Measurements from ENCODE around the gene TNFAIP8. TPM values are rescaled to one million over a fixed set of nuclear protein-coding genes. Genes with fewer than 3 reads are reported as not detected.

The TNFAIP8 gene
- total and polyA plus RNA-seq, 5 experiments from 2014 or later = 175 to 220 (median 177) TPM

DNA sequence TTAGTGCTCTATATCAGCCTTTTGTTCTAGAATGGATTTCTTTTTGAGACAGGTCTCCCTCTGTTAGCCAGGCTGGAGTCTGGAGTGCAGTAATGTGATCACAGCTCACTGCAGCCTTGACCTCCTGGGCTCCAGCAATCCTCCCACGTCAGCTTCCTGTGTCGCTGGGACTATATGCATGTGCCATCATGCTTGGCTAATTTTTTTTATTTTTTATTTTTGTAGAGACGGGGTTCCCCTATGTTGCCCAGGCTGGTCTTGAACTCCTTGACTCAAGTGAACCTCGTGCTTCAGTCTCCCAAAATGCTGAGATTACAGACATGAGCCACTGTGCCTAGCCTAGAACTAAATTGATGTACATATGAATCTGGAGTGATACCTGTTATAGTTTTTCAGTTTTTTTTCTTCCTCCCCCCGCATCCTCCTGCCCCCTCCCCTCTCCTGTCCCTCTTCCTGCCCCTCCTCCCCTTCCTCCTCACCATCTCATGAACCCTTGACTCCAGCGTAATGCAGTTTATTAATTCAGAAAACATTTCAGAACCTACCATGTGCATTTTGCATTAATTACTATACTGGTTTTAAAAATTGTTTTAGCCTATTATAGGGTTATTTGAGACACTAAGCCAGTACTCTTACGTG, 37.4 kb upstream of the TNFAIP8 start:
- Mint-ChIP-seq H3K4me3 (peak overlapping the region; percentile 25 to 80 (median 53)), H3K27ac (peak overlapping the region; percentile 80 to 96 (median 92)), H3K36me3 (peaks cover 0 to 15% (median 4%) of the 10 kb centered on the region in 3 donors), H3K4me1 (peaks cover 55 to 96% (median 94%) of the 10 kb centered on the region in 4 donors), H3K9me3 (no peaks in the 10 kb centered on the region), H3K27me3 (no peaks in the 10 kb centered on the region)
- DNase-seq (no peak), ATAC-seq (peak; percentile 28 to 43)
- POLR2A ChIA-PET = interaction anchor here (1.0 to 2.3 kb wide), 8 partner anchors 13 to 50 kb away, joined by 3 to 7 read pairs (median 5); no protein-coding TSS in a partner anchor

DNA sequence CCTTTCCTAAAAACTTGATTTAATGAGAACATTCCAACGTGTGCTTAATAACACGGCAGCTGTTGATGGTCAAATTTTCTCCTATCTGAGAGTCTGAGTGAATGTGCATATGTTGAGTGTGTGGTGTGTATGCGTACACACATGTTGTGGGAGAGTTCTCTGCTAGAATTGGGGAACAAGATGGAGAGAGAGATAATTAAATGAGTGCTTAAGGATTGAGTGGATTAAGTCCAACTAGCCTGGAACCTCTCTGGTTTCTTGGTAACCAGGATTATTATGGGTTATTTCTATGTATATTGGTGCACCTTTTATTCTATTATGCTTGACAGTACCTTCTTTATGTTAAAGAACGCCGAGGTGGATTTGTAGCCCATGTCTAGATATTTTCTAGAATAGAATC, 36.4 kb upstream of the TNFAIP8 start:
- H3K36me3 Mint-ChIP-seq = peaks cover 0 to 14% (median 4%) of the 10 kb centered on the region in 3 donors
- peaks cover 52 to 96% (median 91%) of the 10 kb centered on the region in 4 donors for H3K4me1 Mint-ChIP-seq
- H3K27ac Mint-ChIP-seq = peak overlapping the region; percentile 78 to 96 (median 93)
- POLR2A ChIA-PET = interaction anchor here (0.6 to 0.8 kb wide), 2 partner anchors 18 to 85 kb away, joined by 4 to 9 read pairs; no protein-coding TSS in a partner anchor
- H3K4me3 Mint-ChIP-seq = peak overlapping the region in 5 of 10 donors; percentile 6 to 64 (median 37)
- H3K27me3 Mint-ChIP-seq = no peaks in the 10 kb centered on the region
- ATAC-seq (no peak), DNase-seq (no peak)
- no peaks in the 10 kb centered on the region for H3K9me3 Mint-ChIP-seq

DNA sequence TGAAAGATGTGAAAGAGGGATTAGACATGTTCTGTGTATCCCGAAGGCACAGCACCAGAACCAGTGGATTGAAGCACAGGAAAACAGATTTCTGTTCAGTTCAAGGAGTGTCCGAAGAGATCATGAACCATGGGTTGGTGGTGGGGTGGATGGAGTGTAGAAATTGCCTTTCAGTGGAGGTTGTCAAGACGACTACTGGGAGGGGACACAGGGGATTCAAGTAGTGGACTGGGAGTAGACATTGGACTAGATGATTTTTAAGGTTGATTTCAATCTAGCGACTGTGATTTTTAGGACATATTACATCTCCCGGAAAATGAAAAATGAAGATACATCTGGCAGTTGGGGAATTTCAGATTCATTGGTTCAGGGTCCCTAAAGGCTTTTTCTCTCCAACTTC, 35.9 kb upstream of the TNFAIP8 start:
- Mint-ChIP-seq H3K27ac (peak overlapping the region; percentile 81 to 96 (median 93)), H3K36me3 (peaks cover 0 to 13% (median 4%) of the 10 kb centered on the region in 3 donors), H3K4me3 (peak overlapping the region in 8 of 10 donors; percentile 7 to 64 (median 36)), H3K9me3 (no peaks in the 10 kb centered on the region), H3K27me3 (no peaks in the 10 kb centered on the region), H3K4me1 (peaks cover 51 to 95% (median 88%) of the 10 kb centered on the region in 4 donors)
- ATAC-seq (no peak), DNase-seq (no peak)
- POLR2A ChIA-PET = interaction anchor here (0.8 kb wide), 1 partner anchor 18 kb away, joined by 4 read pairs; no protein-coding TSS in a partner anchor

DNA sequence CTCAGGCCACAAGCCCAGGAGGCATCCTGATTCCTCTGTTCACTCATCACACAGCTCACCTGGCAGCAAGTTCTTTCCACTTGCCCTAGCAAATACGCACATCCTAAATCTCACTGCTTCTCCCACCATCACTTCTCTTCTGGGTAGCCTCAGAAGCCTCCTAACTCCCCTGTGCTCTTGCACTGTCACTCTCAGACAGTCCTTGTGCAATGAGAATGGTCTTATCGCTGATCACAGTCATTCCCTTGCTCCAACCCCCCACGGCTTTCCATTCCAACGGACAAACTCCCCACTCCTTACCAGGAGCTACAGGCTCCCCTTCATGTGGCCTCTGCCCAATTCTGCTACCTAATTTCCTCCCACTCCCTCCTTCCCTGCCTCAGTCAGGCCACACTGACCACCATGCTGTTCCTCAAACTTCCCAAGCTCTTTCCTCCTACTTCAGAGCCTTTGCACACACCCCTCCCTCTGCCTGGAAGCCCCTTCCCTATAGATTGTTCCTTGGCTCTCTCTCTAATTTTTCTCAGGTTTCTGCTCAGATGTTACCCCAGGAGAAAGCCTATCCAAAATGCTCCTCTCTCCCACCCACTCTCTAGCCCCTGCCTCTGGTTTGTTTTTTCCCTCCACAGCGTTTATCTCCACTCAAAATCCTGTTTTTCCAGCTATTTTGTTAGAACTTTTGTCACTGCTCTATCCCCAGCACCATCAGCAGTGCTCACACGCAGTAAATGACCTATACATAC, 34.1 kb upstream of the TNFAIP8 start:
- H3K27ac Mint-ChIP-seq = peak overlapping the region; percentile 81 to 96 (median 93)
- no peaks in the 10 kb centered on the region for H3K27me3 Mint-ChIP-seq
- DNase-seq (no peak), ATAC-seq (no peak)
- POLR2A ChIA-PET = interaction anchor here (0.5 to 3.7 kb wide), 4 partner anchors 10 to 67 kb away, joined by 3 to 15 read pairs (median 3); no protein-coding TSS in a partner anchor
- H3K4me3 Mint-ChIP-seq = peak overlapping the region in 9 of 10 donors; percentile 15 to 81 (median 49)
- no peaks in the 10 kb centered on the region for H3K9me3 Mint-ChIP-seq
- H3K36me3 Mint-ChIP-seq = peaks cover 0 to 13% (median 0%) of the 10 kb centered on the region in 3 donors
- peaks cover 62 to 93% (median 85%) of the 10 kb centered on the region in 4 donors for H3K4me1 Mint-ChIP-seq

DNA sequence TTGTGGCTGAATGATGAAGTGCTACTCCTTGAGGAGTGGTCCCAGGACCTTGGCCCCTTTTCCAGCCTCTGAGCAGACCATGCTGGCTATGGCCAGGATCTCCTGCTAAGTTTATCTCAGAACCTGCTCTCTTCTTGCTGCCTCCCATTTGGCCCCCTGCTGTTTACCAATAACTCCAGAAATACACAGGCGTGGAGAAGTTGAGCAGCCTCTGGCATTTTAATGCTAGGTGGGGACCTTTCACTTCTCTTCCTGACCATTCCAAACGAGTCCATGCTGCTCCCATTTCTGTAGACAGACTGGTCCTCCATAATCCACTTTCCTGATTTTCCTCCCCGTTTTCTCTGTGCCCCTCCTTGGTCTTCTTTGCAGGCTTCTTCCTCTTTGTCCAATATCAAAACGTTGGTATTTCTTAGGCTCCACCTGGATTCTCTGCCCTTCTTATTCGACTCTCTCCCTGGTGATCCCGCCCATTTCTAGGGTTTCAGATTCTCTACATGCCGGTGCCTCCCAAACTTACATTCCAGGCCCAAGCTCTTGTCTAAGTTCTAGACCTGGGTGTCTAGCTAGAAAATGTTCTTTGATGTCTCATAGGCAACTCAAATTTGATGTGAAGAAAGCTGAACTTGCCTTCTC, 33.4 kb upstream of the TNFAIP8 start:
- peak; percentile 20 to 24 for ATAC-seq
- H3K27me3 Mint-ChIP-seq = no peaks in the 10 kb centered on the region
- H3K4me3 Mint-ChIP-seq = peak overlapping the region in 9 of 10 donors; percentile 23 to 81 (median 54)
- H3K9me3 Mint-ChIP-seq = no peaks in the 10 kb centered on the region
- peak overlapping the region; percentile 81 to 96 (median 93) for H3K27ac Mint-ChIP-seq
- DNase-seq = no peak
- peaks cover 0 to 13% (median 0%) of the 10 kb centered on the region in 3 donors for H3K36me3 Mint-ChIP-seq
- peaks cover 63 to 96% (median 88%) of the 10 kb centered on the region in 4 donors for H3K4me1 Mint-ChIP-seq
- POLR2A ChIA-PET = interaction anchor here (0.5 to 3.7 kb wide), 7 partner anchors 10 to 79 kb away, joined by 3 to 15 read pairs (median 3); no protein-coding TSS in a partner anchor

DNA sequence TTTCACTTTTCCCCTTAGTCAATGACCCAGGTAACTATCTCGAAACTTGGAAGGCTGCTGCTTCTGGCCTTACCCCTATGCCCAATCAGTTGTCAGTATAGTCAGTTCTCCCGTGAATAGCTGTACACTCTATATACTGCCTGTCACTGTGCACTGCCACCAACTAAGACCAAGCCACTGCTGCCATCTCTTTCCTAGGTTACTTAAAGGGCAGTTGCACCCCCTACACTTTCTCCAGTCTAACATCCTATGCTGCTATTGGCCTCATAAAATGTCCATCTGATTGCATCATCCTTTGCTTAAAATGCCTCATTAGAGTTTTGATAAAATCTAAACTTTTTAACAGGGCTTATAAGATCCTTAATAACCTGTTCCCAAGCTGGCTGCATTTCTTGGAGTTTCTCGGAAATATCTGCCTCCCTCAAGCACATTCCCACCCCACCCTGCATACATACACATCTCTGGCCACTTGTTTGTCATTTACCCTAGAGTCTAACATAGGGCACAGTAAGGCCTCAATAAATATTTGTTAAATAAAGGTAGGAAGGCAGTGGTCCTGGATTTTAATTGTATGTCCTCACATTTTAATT, 32.8 kb upstream of the TNFAIP8 start:
- POLR2A ChIA-PET = interaction anchor here (0.5 to 3.7 kb wide), 5 partner anchors 13 to 79 kb away, joined by 3 to 15 read pairs (median 5); no protein-coding TSS in a partner anchor
- Mint-ChIP-seq H3K27ac (peak overlapping the region; percentile 81 to 96 (median 93)), H3K4me1 (peaks cover 64 to 96% (median 90%) of the 10 kb centered on the region in 4 donors), H3K36me3 (peaks cover 0 to 13% (median 0%) of the 10 kb centered on the region in 3 donors), H3K9me3 (no peaks in the 10 kb centered on the region), H3K4me3 (peak overlapping the region in 9 of 10 donors; percentile 9 to 81 (median 54)), H3K27me3 (no peaks in the 10 kb centered on the region)
- no peak for DNase-seq
- no peak for ATAC-seq

DNA sequence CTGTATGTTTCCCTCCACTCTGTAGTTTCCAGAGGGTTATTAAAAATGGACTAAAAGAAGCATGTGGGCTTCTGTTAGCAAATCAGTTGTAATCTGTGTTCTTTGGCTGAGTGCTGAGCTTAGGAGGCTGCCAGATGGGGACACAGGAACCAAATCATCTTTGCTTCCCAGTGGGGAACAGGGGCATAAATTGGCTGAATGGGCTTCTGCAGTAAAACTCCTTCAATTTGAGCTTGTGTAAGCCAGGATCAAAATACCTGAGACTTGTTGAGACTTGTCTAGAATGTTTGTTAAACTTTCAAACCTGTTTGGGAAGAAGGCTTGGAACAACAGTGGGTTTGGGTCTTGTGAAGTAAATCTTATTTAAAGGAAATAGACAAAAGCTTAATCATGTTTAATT, 32.2 kb upstream of the TNFAIP8 start:
- peak overlapping the region in 7 of 10 donors; percentile 8 to 54 (median 15) for H3K4me3 Mint-ChIP-seq

DNA sequence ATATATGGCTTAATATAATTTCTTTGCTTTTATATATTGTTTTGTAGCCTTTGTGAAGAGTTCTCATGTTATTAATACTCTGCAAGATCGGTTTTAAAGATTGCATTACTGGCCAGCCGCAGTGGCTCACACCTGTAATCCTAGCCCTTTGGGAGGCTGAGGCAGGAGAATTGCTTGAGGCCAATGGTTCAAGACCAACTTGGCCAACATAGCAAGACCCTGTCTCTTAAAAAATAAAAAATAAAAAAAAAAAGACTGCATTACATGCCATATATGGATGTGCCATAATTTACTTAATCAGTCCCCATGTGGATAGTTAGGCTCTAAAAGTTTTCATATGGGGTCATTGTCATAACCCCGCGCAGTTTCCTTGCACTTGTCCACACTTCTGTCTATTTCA, 31.0 kb upstream of the TNFAIP8 start:
- peak overlapping the region in 5 of 10 donors; percentile 43 to 96 (median 66) for H3K27ac Mint-ChIP-seq
- H3K9me3 Mint-ChIP-seq = no peaks in the 10 kb centered on the region
- no peak for DNase-seq
- H3K4me3 Mint-ChIP-seq = no peak overlapping the region
- POLR2A ChIA-PET = interaction anchor here (2.3 to 3.7 kb wide), 3 partner anchors 11 to 56 kb away, joined by 11 to 15 read pairs (median 11); no protein-coding TSS in a partner anchor
- H3K36me3 Mint-ChIP-seq = peaks cover 0 to 13% (median 0%) of the 10 kb centered on the region in 3 donors
- H3K27me3 Mint-ChIP-seq = no peaks in the 10 kb centered on the region
- peaks cover 64 to 96% (median 90%) of the 10 kb centered on the region in 4 donors for H3K4me1 Mint-ChIP-seq
- no peak for ATAC-seq

More for the DNA sequence above, 32.2 kb upstream of the TNFAIP8 start:
- Mint-ChIP-seq H3K36me3 (peaks cover 0 to 13% (median 0%) of the 10 kb centered on the region in 3 donors), H3K4me1 (peaks cover 65 to 96% (median 90%) of the 10 kb centered on the region in 4 donors), H3K27me3 (no peaks in the 10 kb centered on the region), H3K9me3 (no peaks in the 10 kb centered on the region), H3K27ac (peak overlapping the region; percentile 27 to 96 (median 80))
- POLR2A ChIA-PET = interaction anchor here (0.9 to 3.7 kb wide), 4 partner anchors 11 to 54 kb away, joined by 3 to 15 read pairs (median 7); no protein-coding TSS in a partner anchor
- no peak for ATAC-seq
- no peak for DNase-seq

DNA sequence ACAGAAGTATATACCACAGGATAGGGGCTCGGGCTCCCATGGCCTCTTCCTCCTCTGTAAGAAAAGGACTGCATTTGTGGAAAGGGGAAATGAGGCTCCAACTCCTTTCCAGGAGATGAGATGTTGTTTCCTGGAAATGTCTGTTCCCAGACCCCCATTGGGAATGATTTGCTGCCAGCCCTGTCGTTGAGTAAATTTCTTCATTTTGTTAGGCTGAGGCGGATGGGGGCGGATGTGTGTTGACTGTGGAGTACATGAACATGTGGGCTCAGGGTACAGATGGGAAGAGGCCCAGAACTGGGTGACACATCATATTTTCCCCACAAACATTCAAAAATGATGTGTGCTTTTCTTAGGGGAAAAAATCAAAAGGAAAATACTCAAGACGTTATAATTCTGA, 28.8 kb upstream of the TNFAIP8 start:
- H3K4me3 Mint-ChIP-seq = peak overlapping the region; percentile 23 to 81 (median 74)
- peaks cover 60 to 96% (median 90%) of the 10 kb centered on the region in 4 donors for H3K4me1 Mint-ChIP-seq
- H3K36me3 Mint-ChIP-seq = peaks cover 0 to 4% (median 4%) of the 10 kb centered on the region in 3 donors
- peak overlapping the region; percentile 82 to 99 (median 95) for H3K27ac Mint-ChIP-seq
- peaks cover 0 to 8% (median 0%) of the 10 kb centered on the region in 9 donors for H3K9me3 Mint-ChIP-seq
- DNase-seq (no peak), ATAC-seq (no peak)
- H3K27me3 Mint-ChIP-seq = no peaks in the 10 kb centered on the region
- POLR2A ChIA-PET = interaction anchor here (2.3 kb wide), 1 partner anchor 10 kb away, joined by 11 read pairs; no protein-coding TSS in a partner anchor

DNA sequence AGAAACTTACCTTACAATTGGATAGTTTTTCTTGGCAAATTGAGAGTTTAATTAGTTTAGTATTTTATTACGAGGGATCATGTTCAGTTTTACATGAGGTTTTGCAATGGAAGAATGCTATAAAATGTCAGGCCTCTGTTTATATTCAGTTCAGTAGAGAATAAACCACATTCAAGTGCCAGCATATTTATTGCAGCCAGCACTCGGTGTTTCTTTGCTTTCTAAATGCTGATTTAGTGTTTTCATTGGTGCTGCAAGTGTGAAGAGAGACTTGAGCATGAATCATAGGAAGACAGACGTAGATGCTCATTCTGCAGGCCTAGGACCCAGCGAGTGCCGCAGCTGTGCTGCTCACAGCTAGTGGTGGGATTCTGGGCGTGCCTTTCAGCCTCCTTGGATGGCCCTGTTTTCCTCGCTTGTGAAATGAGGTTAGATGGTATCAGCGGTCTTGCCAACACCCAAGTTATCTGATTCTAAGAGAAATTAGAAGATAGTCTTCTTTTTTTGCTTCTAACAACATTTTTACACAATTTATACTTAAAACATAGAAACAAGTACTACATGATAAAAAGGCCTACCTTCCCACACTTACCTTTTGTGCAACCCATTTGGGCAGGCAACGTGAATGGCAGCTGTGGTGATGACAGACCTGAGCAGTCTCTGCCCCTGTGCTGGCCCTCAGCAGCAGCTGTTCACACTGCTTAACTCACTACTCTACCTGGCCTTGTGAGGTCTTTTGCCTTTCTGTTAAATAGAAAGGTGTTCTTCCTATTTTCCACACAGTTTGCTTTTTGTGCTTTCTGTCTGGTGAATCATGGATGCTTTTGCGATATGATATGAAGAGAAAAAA, 26.8 kb upstream of the TNFAIP8 start:
- ATAC-seq (peak; percentile 57 to 63), DNase-seq (peak in 8 of 10 donors; percentile 28 to 65 (median 45))
- Mint-ChIP-seq H3K4me3 (peak overlapping the region; percentile 53 to 87 (median 78)), H3K36me3 (peaks cover 0 to 4% (median 3%) of the 10 kb centered on the region in 3 donors), H3K9me3 (peaks cover 0 to 8% (median 0%) of the 10 kb centered on the region in 9 donors), H3K27ac (peak overlapping the region; percentile 89 to 99 (median 96)), H3K27me3 (no peaks in the 10 kb centered on the region), H3K4me1 (peaks cover 54 to 95% (median 89%) of the 10 kb centered on the region in 4 donors)
- POLR2A ChIA-PET = interaction anchor here (1.1 to 5.6 kb wide), 9 partner anchors 12 to 61 kb away, joined by 3 to 37 read pairs (median 5); no protein-coding TSS in a partner anchor

All from naive thymus-derived CD8-positive, alpha-beta T cell (primary cell).